Measurements from ENCODE around the gene CA10.

The CA10 gene

DNA sequence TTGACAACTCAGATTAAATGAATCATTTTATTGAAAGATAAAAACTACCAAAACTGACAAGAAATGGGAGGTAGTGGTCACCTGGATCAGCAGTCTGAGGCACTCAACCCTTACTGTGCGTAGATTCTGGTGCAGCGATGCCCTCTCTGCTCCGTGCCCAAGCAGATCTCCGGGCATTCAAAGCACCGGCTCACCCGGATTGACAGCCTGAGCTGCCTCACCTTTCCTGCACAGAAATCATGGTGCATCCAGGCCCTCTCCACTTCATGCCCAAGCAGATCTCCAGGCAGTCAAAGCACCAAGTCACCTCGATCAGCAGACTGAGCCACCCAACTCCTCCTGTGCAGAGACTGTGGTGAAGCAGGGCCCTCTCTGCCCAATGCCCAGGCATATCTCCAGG lies 196.8 kb downstream of the CA10 start:
- DNase-seq: peak in 1 of 10 donors; percentile 52
- intact Hi-C loops (cut with DNase I): no loop called here

DNA sequence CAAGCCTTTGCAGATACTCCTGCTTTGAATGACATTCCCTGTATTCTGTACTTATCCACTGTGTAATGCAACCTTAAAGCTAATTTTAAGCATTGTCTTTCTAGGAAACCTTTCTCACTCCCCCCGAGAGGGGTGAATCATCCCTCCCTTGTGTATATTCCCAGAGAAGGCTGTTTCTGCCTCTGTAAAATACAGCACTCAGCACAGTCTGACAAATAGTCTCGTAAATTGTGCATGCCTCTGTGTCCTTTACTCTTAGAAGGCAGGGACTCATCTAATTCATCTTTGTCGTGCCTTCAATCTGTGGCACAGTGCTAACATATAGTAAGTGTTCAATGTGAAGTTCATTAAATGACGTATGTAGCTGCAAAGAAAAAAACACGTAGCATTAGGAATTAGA lies 200.7 kb downstream of the CA10 start:
- no peak for DNase-seq
- intact Hi-C loops (cut with DNase I): no loop called here

DNA sequence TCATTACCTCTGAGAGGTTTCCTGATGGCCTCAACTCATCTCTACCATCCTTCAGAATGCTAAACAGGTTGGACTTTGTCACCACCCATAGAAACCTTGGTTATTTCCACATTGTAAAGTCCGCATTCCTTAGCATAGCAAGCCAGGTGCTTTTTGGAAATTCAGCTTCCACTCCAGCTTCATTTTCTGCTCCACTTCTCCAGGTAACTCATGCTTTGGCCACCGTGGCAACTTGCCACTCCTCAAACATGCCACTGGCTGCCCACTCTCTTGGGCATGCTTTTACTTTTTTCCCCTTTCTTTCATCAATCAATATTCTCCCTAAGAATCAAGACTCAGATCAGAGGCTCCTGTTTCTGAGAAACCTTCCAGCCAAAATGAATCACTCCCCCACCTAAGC lies 203.3 kb downstream of the CA10 start:
- intact Hi-C loops (cut with DNase I): no loop called here
- DNase-seq: no peak

DNA sequence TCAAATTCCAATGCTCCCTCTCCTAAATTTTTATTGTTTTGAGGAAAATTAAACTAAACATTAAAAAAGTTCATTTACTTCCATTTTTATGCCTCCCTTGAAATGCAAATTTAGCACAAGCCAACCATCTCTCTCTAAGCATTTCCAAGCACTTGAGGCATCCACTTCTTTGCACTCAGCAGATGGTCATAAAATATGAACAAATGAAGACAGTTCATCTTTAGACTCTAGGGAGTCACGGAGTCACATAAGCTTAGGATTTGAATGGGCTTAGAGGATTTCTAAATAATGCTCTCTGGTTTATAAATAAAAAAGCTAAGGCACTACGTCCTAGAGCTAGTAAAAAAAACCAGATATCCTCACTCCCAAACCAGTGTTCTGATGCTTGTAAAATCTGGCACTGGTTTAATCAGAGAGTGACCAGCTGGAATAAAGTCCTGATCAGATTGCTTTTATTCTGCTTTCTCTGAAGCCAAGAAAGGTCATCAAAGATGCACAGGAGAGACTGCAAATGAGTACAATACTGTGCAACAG lies 204.2 kb downstream of the CA10 start:
- DNase-seq: no peak
- intact Hi-C loops (cut with DNase I): no loop called here

DNA sequence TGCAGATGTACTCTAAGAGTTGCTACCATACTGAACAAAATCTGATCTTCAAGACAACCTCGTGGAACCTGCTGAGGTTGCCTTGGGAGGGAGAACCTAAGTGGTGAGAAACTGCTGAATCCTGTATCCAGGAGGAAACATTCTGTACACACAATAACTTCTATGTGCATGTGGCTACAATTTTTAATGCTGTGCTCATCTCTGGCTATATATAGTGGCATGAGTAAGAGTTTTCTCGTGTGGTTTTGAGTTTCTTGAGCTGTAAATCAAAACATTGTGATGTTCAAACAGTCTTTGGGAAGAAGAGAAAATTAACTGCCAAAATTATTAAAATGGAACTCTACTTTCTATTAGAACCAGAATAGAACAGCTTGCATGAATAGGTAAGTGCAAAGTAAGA lies 206.8 kb downstream of the CA10 start:
- intact Hi-C loops (cut with DNase I): no loop called here

DNA sequence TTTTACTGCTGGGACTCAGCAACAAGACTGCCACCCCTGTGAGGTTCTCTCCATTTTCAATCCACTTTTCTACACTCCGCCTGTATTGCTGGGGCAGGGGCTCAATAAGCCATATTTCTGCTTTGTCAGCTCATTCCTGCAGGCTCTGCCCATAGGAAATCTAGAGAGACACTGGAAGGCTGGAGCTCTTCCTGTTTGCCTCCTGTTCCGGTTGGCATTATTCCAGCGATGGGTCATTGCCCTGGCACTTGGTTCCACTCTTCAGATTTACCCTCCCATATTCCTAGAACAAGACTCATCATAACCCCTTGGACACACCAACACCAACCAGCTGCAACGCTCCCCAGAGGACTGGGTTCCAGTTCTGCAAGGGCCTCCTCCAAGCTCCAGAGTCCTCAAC lies 210.4 kb downstream of the CA10 start:
- intact Hi-C loops (cut with DNase I): no loop called here
- no peak for DNase-seq

More for the DNA sequence above, 206.8 kb downstream of the CA10 start:
- no peak for DNase-seq

DNA sequence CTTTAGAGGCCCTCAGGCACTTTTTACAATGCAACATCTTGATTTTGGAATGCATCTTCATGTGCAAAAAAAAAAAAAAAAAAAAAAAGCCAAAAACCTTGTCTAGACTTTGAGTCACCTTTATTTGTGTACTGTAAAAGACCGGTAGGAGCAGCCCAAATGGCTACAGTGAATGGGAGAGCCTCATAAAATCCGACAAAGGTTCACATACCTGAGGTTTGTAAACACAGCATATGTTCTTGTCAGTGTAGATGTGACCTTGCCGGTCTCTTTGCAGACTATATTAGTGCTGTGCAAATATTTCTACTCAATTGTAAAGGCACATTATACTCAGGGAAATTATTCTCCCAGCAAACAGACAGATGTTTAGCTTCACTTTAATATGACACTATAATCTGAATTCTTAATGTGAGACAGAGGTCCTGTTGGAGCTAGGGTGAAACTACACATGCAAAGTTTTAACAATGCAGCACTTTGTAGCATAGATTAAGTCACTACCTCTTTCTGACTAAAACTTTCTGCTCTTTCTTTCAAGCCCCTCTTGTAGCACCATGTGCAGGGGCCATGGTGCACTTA lies 211.3 kb downstream of the CA10 start:
- DNase-seq: no peak
- intact Hi-C loops (cut with DNase I): no loop called here

DNA sequence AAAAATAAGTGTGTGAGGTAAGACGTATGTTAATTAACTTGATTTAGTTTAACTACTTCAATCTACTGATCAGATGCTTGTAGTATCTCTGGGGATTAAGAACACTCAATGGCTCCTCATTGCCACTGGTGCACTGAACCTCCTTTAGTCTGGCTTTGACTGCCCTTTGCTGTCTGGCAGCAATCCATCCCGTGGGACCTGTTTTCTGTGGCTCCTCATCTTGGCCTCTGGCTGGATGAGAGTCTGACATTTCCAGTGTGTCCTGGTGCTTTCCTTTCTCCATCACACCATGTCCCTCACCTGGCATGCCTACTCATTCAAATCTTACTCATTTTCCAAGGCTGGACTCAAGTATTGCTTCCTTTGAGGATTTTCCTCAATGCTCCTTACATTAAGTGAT lies 212.2 kb downstream of the CA10 start:
- no peak for DNase-seq
- intact Hi-C loops (cut with DNase I): no loop called here

DNA sequence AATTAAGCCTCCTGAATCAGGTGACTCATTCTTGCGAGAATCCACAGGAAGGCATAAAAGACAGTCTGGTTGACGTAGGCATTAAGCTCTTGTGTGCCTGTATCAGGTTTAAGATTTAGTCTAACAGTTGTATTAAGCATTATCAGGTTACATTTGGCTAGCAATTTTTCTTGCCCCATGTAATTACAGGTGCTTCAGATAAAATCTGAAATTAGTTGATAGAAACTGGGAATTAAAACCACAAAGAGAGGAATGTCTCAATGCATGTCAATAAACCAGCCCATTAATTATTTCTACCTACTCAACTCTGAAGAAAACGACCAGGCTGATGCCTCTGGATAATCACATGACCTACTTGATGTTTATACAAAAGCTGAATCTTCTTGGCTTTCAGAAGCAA lies 217.2 kb downstream of the CA10 start:
- no peak for DNase-seq
- intact Hi-C loops (cut with DNase I): no loop called here

DNA sequence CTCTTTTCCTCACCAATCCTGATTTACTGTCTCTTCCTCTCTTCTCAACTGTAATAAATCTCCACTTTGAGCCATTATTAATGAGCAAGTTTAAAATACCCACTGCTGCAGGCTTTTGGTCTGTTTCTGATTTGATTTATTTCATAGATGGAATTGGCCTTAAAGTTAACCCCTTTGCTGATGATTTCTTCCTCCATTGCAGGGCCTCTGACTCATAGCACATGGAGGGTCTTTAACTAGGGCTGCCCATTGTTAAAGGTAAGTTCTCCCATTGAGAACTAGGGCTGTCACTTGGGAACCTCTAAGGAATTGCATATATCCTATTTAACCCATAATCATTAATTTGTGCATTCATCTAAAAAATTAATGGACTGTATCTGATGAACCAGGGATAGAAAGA lies 221.2 kb downstream of the CA10 start:
- DNase-seq: no peak
- intact Hi-C loops (cut with DNase I): no loop called here

DNA sequence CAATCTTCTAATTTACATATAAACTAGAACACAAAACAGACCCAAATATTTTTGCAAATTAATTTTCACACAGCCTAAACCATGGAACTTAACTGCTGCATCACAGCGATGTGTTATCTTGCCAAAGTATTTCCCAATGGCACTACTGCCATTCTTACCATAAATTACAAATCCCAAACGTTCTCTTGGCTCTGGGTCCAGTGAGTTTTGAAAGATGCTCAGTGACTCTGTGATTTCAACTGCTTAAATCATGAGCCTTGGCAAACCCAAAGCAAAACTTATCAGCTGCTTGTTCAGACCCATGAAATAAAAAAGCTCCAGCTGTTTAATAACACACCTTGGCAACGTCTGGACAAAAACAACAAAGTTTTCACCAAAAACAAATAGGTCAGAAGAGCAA lies 223.0 kb downstream of the CA10 start:
- intact Hi-C loops (cut with DNase I): no loop called here
- no peak for DNase-seq

DNA sequence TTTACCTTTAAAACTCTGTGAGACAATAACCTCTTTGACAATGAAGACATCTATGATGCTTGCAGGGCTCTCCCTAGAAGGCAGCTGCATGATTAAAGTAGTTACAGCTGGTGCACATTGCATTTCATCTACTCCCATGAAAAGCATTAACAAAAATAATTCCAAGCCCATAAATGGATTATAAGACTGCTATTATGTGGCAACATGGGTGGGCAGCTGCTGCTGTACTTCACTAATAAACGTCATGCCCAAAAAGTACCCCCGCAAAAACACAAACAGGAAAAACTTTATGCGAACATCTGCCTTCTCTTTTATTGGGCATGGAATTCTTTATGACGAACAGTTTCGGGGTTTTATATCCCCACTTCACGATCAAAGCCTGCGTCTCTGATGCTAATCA lies 224.9 kb downstream of the CA10 start:
- no peak for DNase-seq
- intact Hi-C loops (cut with DNase I): no loop called here

DNA sequence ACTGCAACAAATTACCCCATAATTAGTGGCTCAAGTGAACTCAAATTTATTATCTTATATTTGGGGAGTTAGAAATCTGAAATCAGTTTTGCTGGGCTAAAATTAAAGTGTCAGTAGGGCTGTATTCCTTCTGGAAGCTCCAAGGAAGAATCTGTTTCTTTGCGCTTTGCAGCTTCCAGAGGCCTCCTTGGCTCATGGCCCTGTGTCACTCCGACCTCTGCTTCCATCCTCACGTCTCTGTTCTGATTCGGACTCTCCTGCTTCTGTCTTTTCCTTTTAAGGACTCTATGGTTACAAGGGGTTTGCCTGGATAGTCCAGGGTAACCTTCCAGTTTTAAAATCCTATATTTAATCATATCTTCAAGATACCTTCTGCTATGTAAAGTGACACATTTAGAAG lies 232.1 kb downstream of the CA10 start:
- DNase-seq: no peak
- intact Hi-C loops (cut with DNase I): no loop called here

DNA sequence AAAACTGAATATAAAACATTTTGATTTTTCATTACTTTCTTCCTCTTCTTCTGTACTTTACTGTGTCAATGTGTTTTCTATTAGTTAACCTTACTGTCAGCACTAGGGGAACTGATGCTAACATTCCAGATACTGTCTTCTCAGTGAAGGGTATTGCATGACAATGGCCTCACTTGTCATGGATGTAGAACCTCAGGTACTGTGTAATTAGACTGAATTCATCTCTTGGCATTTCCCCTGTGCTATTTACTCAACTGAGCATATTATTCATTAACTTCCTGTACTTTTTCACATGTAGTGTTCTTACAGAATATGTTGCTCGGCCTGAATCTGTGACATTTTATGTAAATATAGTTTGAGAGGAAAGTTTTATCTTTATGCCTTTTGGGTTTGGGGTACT lies 237.0 kb downstream of the CA10 start:
- intact Hi-C loops (cut with DNase I): no loop called here
- no peak for DNase-seq

DNA sequence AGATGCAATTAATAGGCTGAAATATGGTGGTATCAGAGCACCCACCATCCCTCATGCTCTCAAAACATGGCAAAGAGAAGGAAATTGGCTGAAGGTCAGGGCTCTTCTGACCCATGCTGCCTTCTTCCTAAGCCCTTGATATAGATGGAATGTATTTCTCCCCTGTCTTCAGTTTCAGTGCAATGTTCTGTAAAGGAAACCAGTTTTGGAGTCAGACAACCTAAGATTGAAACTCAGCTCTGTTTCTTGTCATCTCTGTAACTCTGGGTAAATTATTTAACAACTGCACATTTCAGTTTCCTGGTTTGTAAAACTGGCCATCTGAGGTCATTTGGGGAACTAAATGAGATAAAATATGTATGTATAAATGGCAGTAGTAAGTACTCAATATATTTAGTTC lies 243.9 kb downstream of the CA10 start:
- intact Hi-C loops (cut with DNase I): no loop called here

DNA sequence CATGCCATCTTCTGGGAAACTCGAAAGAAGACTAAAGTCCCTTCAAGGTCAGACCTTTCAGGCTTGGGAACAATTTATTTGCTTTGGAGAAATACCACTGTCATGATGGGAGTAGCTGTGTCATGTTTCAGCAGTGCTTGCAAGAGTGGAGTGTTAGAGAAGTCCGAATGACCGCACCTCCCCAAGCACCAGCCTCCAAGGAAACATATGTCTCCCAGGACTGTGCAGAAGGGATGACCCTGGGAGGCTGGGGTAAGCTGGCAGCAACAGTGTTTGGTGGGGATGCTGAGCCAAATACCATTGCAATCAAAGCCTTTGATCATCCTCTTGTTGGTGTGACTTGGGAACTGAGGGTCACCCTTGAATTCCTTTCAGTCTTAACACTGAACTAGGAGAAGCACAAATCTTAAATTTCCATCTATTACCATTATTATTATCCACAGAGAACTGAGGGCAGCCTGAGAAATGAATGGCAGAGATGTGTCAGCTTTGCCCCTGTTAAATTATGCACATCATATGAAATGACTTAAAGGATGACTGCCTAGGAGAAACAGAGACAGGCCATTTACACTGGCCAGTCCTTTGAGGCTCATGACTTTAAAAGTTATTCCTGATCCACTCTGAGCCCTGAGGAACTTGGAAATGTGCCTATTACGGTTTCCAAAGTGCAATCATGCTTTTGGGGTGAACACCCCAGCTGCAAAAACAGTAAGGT lies 244.9 kb downstream of the CA10 start:
- intact Hi-C loops (cut with DNase I): no loop called here
- no peak for DNase-seq

More for the DNA sequence above, 243.9 kb downstream of the CA10 start:
- no peak for DNase-seq

DNA sequence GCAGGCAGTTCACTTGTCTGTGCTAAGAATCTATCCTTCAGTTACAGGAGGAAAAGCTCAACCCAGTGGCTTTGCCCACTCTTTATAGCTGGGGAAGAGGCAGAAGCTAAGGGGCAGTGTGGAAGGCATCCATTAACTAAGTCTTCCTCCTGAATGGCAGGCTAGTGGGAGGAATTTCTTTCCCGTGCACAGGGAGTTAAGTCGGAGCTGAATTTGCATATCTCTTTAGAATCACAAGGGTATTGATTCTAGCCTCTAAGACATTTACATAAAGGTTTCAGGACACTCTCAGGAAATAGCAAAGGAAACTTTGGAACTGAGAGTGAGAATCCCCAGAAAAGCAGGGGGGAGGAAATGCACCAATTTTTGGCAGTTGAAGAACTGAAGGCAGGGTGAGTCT lies 245.6 kb downstream of the CA10 start:
- intact Hi-C loops (cut with DNase I): no loop called here
- DNase-seq: no peak

DNA sequence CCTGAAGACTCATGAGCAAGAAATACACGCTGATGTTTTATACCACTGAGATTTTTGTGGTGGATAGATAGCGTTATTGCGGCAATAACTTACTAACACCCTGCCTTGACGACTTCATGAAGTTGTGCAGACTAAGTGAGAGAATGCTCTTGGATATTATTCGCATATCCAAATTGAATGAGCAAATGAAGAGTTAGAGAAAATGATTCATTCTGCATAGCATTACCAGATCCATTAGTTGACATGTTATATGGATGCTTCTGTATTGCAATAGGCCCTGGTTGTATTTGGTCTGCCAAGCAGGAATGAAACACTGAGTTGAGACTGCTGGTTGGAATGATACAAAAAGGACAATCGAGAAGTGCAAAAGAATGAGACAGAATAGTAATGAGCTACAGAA lies 247.3 kb downstream of the CA10 start:
- DNase-seq: no peak
- intact Hi-C loops (cut with DNase I): no loop called here

DNA sequence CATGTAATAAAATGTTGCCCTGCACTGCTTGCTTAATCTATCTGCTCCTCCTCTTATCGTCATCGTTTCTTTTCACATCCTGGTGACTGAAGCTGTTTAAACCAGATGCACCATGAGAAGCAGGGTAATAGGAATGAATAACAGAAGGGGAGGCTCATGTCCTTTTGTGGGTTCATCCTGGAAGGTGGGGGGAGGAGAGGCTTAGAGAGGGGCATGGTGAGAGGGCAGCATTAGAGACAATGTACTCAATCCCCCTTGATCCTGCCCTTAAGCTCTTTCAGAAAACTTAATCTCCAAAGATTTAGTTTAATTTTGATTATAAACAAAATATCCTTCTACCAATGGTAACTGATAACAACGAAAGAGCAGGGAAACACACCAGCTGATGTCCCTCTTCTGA lies 248.5 kb downstream of the CA10 start:
- DNase-seq: no peak
- intact Hi-C loops (cut with DNase I): no loop called here

DNA sequence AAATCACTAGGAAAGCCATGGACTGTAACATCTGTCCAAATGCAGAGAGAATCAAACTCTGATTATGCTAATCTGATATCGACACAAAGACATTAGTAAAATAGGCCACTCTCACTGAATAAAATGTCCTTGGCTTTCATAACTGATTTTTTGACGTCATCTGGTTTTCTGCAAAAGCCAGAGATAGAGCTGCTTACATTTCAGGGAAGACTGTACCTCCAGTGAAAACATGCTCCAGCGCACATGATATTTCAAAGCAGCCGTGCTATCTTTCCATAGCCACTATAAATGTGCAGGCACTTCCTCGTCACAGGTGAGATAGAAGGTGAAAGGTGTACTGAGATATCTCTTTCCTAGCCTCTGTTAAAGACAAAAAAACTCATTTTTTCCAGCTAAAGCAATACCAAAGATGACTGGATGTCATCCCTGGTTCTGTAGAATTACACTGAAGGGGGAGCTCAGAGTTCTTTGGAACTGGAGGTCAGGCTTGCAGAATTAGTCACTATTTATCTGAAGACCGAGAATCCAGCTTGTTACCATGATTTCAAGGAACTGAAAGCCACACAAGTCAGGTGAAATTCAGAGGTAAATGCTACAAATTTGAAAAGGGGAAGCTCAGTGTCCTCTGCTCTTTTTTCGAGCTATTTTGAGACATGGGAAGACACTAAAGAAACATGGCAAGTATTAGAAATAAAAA lies 249.5 kb downstream of the CA10 start:
- no peak for DNase-seq
- intact Hi-C loops (cut with DNase I): no loop called here

DNA sequence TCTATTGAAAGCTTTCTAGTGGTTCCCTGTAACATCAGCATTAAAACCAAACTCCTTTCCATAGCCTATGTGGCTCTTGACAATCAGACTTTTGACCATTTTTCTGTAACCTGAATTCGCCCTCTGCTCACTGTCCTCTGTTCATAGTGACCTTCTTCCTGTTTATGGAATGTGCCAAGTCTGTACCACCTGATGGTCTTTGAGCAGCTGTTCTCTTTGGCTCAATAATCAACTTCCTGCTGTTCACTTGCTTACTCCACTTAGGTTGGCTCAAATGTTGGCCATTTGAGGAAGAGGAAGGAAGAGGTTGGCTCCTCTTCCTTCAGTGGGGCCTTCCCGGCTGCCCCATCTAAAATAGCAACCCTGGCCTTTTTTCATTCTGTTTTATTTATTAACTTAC lies 251.5 kb downstream of the CA10 start:
- no peak for DNase-seq
- intact Hi-C loops (cut with DNase I): no loop called here

DNA sequence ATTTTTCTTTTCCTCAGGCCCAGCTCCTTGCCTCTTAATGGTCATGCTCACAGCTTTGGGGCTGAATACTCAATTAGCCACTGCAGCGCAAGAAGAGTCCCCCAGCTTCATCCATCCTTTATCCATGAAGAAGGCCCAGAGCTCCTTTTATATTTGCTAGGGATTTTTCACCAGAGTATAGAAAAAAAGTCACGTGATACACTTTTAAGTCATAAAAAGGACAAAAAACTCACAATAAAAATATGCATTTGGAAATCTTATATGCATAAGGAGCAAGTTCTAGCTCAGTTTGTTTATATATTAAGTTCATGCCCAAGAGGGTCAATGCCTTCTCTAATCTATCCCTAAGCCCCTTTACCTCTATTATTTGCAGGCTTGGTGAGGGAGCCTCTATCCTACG lies 254.1 kb downstream of the CA10 start:
- intact Hi-C loops (cut with DNase I): no loop called here
- no peak for DNase-seq
